ENCODE measurements around the gene BROX. TPM values are rescaled to one million over a fixed set of nuclear protein-coding genes. Genes with fewer than 3 reads are reported as not detected.

BROX gene
- polyA plus RNA-seq, 1 donor (not counting 4 experiments of a cell fraction or from before 2014, with no cell fraction given), result 9.6 TPM

- Histone ChIP-seq H3K4me3 (ENCODE audit: control insufficient read depth in 2 of 3, extremely low read depth in 1 of 3, insufficient read depth in 2 of 3, low read depth in 1 of 3, low read length in 3 of 3) (peak overlapping the region; percentile 70 to 89 (median 75)), H3K4me1 (ENCODE audit: control insufficient read depth, extremely low read depth, insufficient read depth, low read length) (peaks cover 11% of the 10 kb centered on the region), H3K9me3 (ENCODE audit: control insufficient read depth, low read depth, low read length) (no peaks in the 10 kb centered on the region), H3K79me2 (ENCODE audit: control insufficient read depth, insufficient read depth, low read length) (peaks cover 49% of the 10 kb centered on the region), H3K4me2 (ENCODE audit: control insufficient read depth, extremely low read depth, insufficient read depth, low read depth, low read length) (peak overlapping the region; percentile 93), H4K20me1 (ENCODE audit: control insufficient read depth, extremely low read depth, insufficient read depth, low read length) (no peaks in the 10 kb centered on the region), H3K36me3 (ENCODE audit: control insufficient read depth in 2 of 2, extremely low read depth in 1 of 2, insufficient read depth in 2 of 2, low read length in 2 of 2) (peaks cover 4 to 5% of the 10 kb centered on the region in 2 experiments), H3K27ac (ENCODE audit: control insufficient read depth, insufficient read depth, low read length) (peak overlapping the region; percentile 84), H3K9ac (ENCODE audit: control insufficient read depth, extremely low read depth, insufficient read depth, low read length) (peak overlapping the region; percentile 80), H3K9me1 (ENCODE audit: control insufficient read depth, extremely low read depth, insufficient read depth, low read length) (no peaks in the 10 kb centered on the region), H2AFZ (ENCODE audit: control insufficient read depth, low read length) (peak overlapping the region; percentile 97), H3K27me3 (ENCODE audit: control insufficient read depth, extremely low read depth, insufficient read depth, low read length) (no peaks in the 10 kb centered on the region)
- TF ChIP-seq EZH2 (IDR thresholded peaks at IDR 0.05; ENCODE audit: low read length) (no peak), CTCF (optimal IDR thresholded peaks at IDR 0.05 in 1 of 3, IDR thresholded peaks at IDR 0.05 in 1 of 3, conservative IDR thresholded peaks at IDR 0.05 in 1 of 3; ENCODE audit: extremely low read depth in 1 of 3, insufficient read depth in 2 of 3, low read length in 3 of 3) (no peak)
- DNase-seq (ENCODE audit: low read depth, low spot score), result no peak
- dilution Hi-C loops (cut with MboI; ENCODE audit: extremely low pct_ligation_motif_present, low sequenced_read_pairs), result no loop called here
- FAIRE-seq, result peak; percentile 20
Measured at GRCh38 chr1:222713091-222713961, 962 bp downstream of the BROX start.

- Histone ChIP-seq H3K4me3 (ENCODE audit: control insufficient read depth in 2 of 3, extremely low read depth in 1 of 3, insufficient read depth in 2 of 3, low read depth in 1 of 3, low read length in 3 of 3) (no peak overlapping the region), H3K9me3 (ENCODE audit: control insufficient read depth, low read depth, low read length) (no peaks in the 10 kb centered on the region), H3K9me1 (ENCODE audit: control insufficient read depth, extremely low read depth, insufficient read depth, low read length) (no peaks in the 10 kb centered on the region), H3K4me1 (ENCODE audit: control insufficient read depth, extremely low read depth, insufficient read depth, low read length) (no peaks in the 10 kb centered on the region), H3K36me3 (ENCODE audit: control insufficient read depth in 2 of 2, extremely low read depth in 1 of 2, insufficient read depth in 2 of 2, low read length in 2 of 2) (peaks cover 5 to 7% of the 10 kb centered on the region in 2 experiments), H2AFZ (ENCODE audit: control insufficient read depth, low read length) (no peak overlapping the region), H3K4me2 (ENCODE audit: control insufficient read depth, extremely low read depth, insufficient read depth, low read depth, low read length) (no peak overlapping the region), H3K27me3 (ENCODE audit: control insufficient read depth, extremely low read depth, insufficient read depth, low read length) (no peaks in the 10 kb centered on the region), H3K79me2 (ENCODE audit: control insufficient read depth, insufficient read depth, low read length) (peaks cover 22% of the 10 kb centered on the region), H3K27ac (ENCODE audit: control insufficient read depth, insufficient read depth, low read length) (no peak overlapping the region), H4K20me1 (ENCODE audit: control insufficient read depth, extremely low read depth, insufficient read depth, low read length) (no peaks in the 10 kb centered on the region), H3K9ac (ENCODE audit: control insufficient read depth, extremely low read depth, insufficient read depth, low read length) (no peak overlapping the region)
- dilution Hi-C loops (cut with MboI; ENCODE audit: extremely low pct_ligation_motif_present, low sequenced_read_pairs), result no loop called here
- DNase-seq (ENCODE audit: low read depth, low spot score), result no peak
- TF ChIP-seq EZH2 (IDR thresholded peaks at IDR 0.05; ENCODE audit: low read length) (no peak), CTCF (optimal IDR thresholded peaks at IDR 0.05 in 1 of 3, IDR thresholded peaks at IDR 0.05 in 1 of 3, conservative IDR thresholded peaks at IDR 0.05 in 1 of 3; ENCODE audit: extremely low read depth in 1 of 3, insufficient read depth in 2 of 3, low read length in 3 of 3) (no peak)
- FAIRE-seq, result no peak
Measured at GRCh38 chr1:222716393-222716792, 4.0 kb downstream of the BROX start.

All from keratinocyte (primary cell).